GM21786 (cell line): ENCODE results near the gene ACACB.

Experiments
- ATAC-seq: cut with Tn5 transposase; IDR thresholded peaks from one replicate; pipeline ENCODE4 v1.9.1; 2021; ENCODE audit not compliant: unreplicated experiment

Gene ACACB

GRCh38 chr12:109271418-109271817 is 155.0 kb downstream of the ACACB start:
- ATAC-seq, result no peak

DNA sequence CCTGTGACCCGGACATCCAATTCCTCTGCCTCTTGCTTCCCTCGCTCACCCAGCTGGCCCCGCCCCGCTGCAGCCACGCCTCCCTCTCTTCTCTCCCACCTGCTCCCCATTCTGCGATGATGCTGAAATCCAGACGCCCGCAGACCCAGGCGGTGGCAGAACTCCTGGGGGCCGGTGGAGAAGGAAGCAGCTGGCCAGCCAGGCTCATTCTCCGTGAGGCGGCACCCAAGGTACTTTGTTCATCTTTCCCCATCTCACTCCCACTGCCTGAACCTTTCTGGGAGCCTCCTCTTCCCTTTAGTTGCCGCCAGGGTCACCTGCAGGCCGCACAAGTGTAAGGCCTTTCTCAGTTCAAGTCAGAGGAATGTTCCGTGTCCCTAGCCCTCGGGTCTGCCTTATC is 157.0 kb downstream of the ACACB start:
- ATAC-seq, result no peak

- no peak for ATAC-seq
These were observed 158.0 kb downstream of the ACACB start for GRCh38 chr12:109274381-109274780.

DNA sequence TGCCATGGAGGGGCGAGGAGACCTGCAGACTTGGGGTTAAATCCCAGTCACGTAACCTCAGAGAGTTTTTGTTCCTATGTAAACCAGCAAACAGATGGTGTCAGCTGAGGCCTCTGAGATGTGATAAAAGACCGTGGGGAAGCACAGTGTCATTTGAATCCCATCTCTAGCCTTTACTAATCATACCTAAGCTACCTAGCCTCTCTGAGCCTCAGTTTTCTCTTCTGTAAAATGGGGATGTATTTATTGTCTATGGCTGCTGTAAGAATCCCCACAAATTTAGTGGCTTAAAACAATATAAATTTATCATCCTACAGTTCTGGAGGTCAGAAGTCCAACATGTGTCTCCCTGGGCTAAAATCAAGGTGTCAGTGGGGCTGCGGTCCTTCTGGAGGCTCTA is 158.8 kb downstream of the ACACB start:
- ATAC-seq, result no peak

- ATAC-seq, result no peak
These were observed 159.8 kb downstream of the ACACB start for GRCh38 chr12:109276160-109276559.

- no peak for ATAC-seq
These were observed 161.0 kb downstream of the ACACB start for GRCh38 chr12:109277255-109277898.

DNA sequence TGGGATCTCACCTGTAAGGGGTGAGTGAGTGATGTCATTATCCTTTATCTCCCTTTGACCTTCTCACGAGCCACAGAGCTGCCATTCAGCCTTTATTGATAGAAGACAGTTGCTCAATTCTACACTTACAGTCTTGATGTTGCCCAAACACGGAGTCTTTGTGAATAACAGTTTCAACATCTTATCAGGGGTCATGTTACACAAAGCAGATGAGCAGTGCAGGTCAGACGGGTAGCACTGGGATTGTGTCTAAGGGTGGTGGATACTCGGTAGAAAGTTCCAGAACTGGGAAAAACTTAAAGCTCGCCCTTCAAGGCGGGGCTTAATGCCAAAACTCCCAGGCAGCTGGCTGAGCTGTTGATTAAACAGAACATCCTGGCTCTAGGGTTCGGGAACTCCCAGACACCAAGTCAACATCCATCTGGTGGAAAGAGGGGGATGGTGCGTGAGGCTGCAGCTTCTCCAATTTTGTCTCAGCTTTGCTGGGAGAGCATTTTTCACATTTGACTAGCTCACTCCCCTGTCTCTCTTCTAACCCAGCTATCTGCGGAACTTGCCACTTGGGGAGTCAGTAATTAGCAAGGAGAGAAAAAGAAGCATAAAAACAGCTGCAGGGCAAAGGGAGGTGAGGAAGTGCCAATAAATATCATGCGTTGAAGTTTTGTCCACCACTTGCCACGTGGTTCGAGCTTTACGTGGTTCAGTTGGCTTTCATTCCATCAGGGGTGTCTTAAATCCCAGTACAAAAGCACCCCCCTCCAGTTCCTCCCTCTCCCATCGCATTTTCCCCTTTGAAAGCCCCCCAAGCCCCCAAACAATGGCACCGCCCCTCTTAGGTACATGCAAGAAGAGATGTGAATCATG is 161.7 kb downstream of the ACACB start:
- no peak for ATAC-seq

DNA sequence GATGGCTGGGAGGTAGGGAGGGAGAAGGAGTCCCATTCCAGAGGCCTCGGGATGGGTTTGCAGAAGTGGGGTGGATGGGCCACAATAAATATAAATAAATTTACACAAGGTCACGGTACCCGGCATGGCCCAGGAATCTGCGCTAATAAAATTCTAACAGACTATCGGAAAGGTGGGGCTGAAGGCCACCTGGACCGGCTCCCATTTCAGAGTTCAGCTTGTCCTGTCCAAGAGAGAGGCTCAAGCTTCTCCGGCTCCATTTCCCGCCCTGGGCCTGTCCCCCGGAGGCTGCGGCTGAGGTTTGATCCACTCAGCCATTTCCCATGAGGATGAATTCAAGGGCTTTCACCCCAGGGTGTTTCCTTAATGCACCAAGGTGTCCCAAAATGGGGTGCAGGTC is 162.5 kb downstream of the ACACB start:
- no peak for ATAC-seq

GRCh38 chr12:109279525-109279924 is 163.1 kb downstream of the ACACB start:
- ATAC-seq, result no peak

DNA sequence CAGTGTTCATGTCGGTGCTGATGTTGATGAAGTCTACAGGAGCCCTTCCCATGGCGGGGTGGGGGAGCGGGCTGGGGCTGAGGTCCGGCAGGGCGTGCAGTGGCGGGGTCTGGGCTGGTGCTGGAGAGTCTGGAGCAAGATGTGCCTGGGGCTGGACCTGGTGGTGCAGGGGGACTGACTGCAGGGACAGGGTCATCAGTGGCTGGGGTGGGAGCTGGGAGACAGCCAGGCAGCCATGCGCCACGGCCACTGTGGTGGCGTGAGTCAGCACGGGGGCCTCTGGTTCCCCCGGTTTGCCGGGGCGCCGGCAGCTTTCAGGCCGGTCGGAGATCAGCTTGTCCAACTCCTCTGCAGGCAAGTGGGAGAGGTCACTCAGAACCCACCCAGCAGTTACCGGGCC is 165.1 kb downstream of the ACACB start:
- no peak for ATAC-seq

GRCh38 chr12:109284392-109284791 is 168.0 kb downstream of the ACACB start:
- ATAC-seq, result no peak

DNA sequence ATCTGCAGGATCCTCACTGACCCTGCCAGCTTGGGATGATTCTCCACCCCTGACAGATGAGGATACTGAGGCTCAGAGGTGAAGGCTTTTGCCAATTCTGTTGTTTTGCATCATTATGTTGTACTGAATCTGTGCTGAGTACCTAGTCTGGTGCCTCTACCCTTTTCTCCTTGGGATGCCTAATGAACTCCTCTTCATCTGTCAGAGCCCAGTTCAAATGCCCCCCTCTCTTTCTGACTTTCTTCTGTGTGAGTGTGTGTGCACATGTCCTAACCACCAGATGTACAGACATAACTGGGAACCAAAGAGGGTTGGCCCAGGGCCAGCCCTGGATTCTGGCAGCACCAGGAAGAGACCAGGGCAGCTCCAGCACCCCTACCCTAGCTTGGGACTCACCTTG is 169.9 kb downstream of the ACACB start:
- ATAC-seq, result no peak

- ATAC-seq, result no peak
These were observed 170.3 kb downstream of the ACACB start for GRCh38 chr12:109286652-109287051.

DNA sequence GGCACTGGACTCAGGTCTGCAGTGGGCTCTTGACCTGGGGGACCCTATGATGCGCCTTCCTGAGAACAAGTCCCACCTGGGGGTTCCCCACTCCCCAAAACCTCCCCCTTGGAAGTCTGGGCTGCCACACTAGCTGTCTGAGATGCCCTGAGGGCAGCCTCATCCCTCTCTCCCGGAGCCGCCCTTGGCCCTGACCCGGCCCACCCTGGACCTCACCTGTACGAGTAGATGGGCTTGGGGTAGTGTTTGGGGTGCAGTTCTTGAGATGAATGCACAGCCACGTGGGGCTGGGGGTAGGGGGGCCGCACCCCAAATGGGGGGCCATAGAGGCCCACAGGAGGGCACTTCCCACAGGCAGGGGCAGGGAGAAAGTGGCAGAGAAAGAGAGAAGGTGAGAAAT is 170.8 kb downstream of the ACACB start:
- no peak for ATAC-seq

DNA sequence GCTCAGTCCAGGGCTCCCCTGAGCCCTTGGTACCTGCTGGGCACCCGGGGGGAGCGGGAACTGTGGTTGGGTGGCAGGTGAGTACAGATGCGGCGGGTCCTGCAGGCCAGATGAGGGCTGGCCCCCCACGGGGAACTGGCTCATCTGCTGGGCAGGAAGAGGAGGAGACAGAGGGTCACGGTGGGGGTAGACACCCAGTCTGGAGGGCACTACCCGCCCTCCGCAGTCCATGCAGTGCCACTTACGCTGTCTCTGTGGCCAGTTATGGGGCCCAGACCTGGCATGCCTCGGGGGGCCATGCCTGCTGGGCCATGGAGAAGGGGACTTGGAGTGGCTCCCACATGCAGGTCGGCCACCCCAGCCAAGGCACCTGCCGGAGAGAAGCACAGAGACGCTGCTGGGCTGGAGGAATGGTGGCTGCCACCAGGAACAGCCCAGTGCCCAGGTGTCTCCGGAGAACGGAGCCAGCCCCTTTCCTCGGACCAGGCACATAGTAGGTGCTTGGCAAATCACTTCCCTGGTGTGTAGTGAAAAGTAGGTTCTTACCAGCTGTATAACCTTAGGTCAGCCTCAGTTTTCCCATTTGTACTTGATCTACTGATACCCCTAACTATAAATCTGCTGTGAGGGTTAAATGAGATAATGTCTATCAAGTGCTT is 171.6 kb downstream of the ACACB start:
- ATAC-seq, result no peak

- no peak for ATAC-seq
These were observed 172.2 kb downstream of the ACACB start for GRCh38 chr12:109288571-109288970.

- no peak for ATAC-seq
These were observed 172.6 kb downstream of the ACACB start for GRCh38 chr12:109289004-109289403.

DNA sequence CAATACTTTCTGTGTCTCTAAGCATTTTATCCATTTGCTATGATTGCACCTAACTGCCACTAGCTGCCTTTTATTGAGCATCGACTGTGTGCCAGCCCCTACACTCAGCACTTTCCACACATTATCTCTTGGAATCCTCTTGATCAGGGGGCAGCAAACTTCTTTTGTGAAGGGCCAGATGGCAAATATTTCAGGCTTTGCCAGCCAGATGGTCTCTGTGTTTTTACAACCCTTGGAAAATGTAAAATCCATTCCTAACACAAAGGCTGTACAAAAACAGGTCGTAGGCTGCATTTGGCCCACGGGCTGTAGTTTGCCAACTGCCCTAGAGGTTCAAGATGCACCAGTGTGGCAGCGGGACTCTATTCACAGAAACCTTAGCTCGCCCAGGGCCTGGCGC is 173.2 kb downstream of the ACACB start:
- ATAC-seq, result no peak

- no peak for ATAC-seq
These were observed 173.7 kb downstream of the ACACB start for GRCh38 chr12:109290061-109290460.

DNA sequence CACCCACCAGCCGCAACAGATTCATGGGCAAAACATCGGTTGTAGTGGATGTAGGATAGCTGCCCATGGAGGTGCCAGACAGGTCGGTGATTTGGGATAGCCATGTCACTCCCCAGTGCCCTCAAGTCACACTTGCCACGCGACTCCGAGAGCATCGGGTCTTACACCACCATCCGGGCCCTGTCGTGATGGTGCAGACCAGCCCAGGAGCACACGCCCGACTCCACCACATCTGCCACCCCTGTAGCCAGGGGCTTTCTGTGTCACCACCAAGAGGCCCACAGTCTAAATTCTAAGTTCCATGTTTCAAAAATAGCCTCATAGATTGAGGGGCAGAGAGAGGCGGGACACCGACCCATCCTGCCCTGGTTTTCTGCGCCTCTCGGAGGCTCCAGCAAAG is 174.7 kb downstream of the ACACB start:
- ATAC-seq, result no peak

- ATAC-seq, result no peak
These were observed 175.3 kb downstream of the ACACB start for GRCh38 chr12:109291521-109292341.
